ENCODE results near the gene SMYD3.
A peak's percentile ranks its signal among the peaks of the same experiment; 100 is the strongest.

SMYD3 gene

GRCh38 chr1:245753807-245754206 is 753.3 kb downstream of the SMYD3 start:
- Histone ChIP-seq H3K4me3 (ENCODE audit: low read depth, low read length) (no peak overlapping the region), H3K9me3 (no peaks in the 10 kb centered on the region), H3K36me3 (peaks cover 25% of the 10 kb centered on the region), H3K4me1 (peaks cover 28% of the 10 kb centered on the region), H3K27me3 (no peaks in the 10 kb centered on the region)
- peak; percentile 30 for DNase-seq
- TF ChIP-seq CTCF (IDR thresholded peaks at IDR 0.05; ENCODE audit: low read depth, low read length): no peak

- peaks cover 31% of the 10 kb centered on the region for H3K36me3 ChIP-seq
- H3K27me3 ChIP-seq: no peaks in the 10 kb centered on the region
- no peak for DNase-seq
- H3K4me1 ChIP-seq: peaks cover 28% of the 10 kb centered on the region
- TF ChIP-seq CTCF (IDR thresholded peaks at IDR 0.05; ENCODE audit: low read depth, low read length): no peak
- H3K4me3 ChIP-seq (ENCODE audit: low read depth, low read length): no peak overlapping the region
- H3K9me3 ChIP-seq: no peaks in the 10 kb centered on the region
These were observed 754.5 kb downstream of the SMYD3 start for GRCh38 chr1:245752561-245752960.

GRCh38 chr1:245751726-245752470 is 755.2 kb downstream of the SMYD3 start:
- no peaks in the 10 kb centered on the region for H3K27me3 ChIP-seq
- no peak overlapping the region for H3K4me3 ChIP-seq (ENCODE audit: low read depth, low read length)
- H3K36me3 ChIP-seq: peaks cover 37% of the 10 kb centered on the region
- TF ChIP-seq CTCF (IDR thresholded peaks at IDR 0.05; ENCODE audit: low read depth, low read length): no peak
- H3K4me1 ChIP-seq: peaks cover 28% of the 10 kb centered on the region
- H3K9me3 ChIP-seq: no peaks in the 10 kb centered on the region; the same call in 1 of the 2 replicates
- no peak for DNase-seq

GRCh38 chr1:245751116-245751515 is 756.0 kb downstream of the SMYD3 start:
- Histone ChIP-seq H3K4me1 (peaks cover 28% of the 10 kb centered on the region), H3K4me3 (ENCODE audit: low read depth, low read length) (no peak overlapping the region), H3K36me3 (peaks cover 38% of the 10 kb centered on the region), H3K27me3 (no peaks in the 10 kb centered on the region), H3K9me3 (no peaks in the 10 kb centered on the region; the same call in 1 of the 2 replicates)
- TF ChIP-seq CTCF (IDR thresholded peaks at IDR 0.05; ENCODE audit: low read depth, low read length): no peak
- DNase-seq: no peak

GRCh38 chr1:245750261-245750660 is 756.8 kb downstream of the SMYD3 start:
- Histone ChIP-seq H3K4me1 (peaks cover 26% of the 10 kb centered on the region), H3K36me3 (peaks cover 37% of the 10 kb centered on the region), H3K27me3 (no peaks in the 10 kb centered on the region), H3K4me3 (ENCODE audit: low read depth, low read length) (no peak overlapping the region), H3K9me3 (no peaks in the 10 kb centered on the region; the same call in 1 of the 2 replicates)
- TF ChIP-seq CTCF (IDR thresholded peaks at IDR 0.05; ENCODE audit: low read depth, low read length): no peak
- no peak for DNase-seq

GRCh38 chr1:245749053-245749452 is 758.0 kb downstream of the SMYD3 start:
- peaks cover 14% of the 10 kb centered on the region for H3K4me1 ChIP-seq
- TF ChIP-seq CTCF (IDR thresholded peaks at IDR 0.05; ENCODE audit: low read depth, low read length): no peak
- no peak for DNase-seq
- no peak overlapping the region for H3K4me3 ChIP-seq (ENCODE audit: low read depth, low read length)
- peaks cover 36% of the 10 kb centered on the region for H3K36me3 ChIP-seq
- no peaks in the 10 kb centered on the region for H3K27me3 ChIP-seq
- no peaks in the 10 kb centered on the region; the same call in 1 of the 2 replicates for H3K9me3 ChIP-seq
